ENCODE data around the gene STAC.

Gene STAC

GRCh38 chr3:36434687-36435426, 54.6 kb downstream of the STAC start:
- Histone ChIP-seq H3K27ac (no peak overlapping the region), H3K9me3 (no peaks in the 10 kb centered on the region), H3K4me1 (peaks cover 0 to 42% (median 16%) of the 10 kb centered on the region in 4 donors), H3K4me3 (no peak overlapping the region), H3K27me3 (no peaks in the 10 kb centered on the region), H3K36me3 (no peaks in the 10 kb centered on the region)
- intact Hi-C loops (cut with DNase I; ENCODE audit: low total_unique reads) = no loop called here
- no peak for DNase-seq
- no peak for TF ChIP-seq CTCF (IDR thresholded peaks at IDR 0.05)

GRCh38 chr3:36443028-36443686, 62.9 kb downstream of the STAC start:
- no peaks in the 10 kb centered on the region for H3K9me3 ChIP-seq
- H3K36me3 ChIP-seq = peaks cover 0 to 15% (median 12%) of the 10 kb centered on the region in 3 donors
- no peaks in the 10 kb centered on the region for H3K4me1 ChIP-seq
- DNase-seq = no peak
- H3K27ac ChIP-seq = no peak overlapping the region
- H3K4me3 ChIP-seq = no peak overlapping the region
- intact Hi-C loops (cut with DNase I; ENCODE audit: low total_unique reads) = no loop called here
- no peaks in the 10 kb centered on the region for H3K27me3 ChIP-seq
- TF ChIP-seq CTCF (IDR thresholded peaks at IDR 0.05) = no peak

GRCh38 chr3:36444909-36445308, 64.6 kb downstream of the STAC start:
- Histone ChIP-seq H3K9me3 (no peaks in the 10 kb centered on the region), H3K4me1 (peaks cover 0 to 11% (median 3%) of the 10 kb centered on the region in 4 donors), H3K27me3 (no peaks in the 10 kb centered on the region), H3K36me3 (peaks cover 0 to 15% (median 12%) of the 10 kb centered on the region in 3 donors), H3K27ac (no peak overlapping the region), H3K4me3 (no peak overlapping the region)
- TF ChIP-seq CTCF (IDR thresholded peaks at IDR 0.05) = no peak
- no peak for DNase-seq
- intact Hi-C loops (cut with DNase I; ENCODE audit: low total_unique reads) = no loop called here

- Histone ChIP-seq H3K27me3 (no peaks in the 10 kb centered on the region), H3K4me3 (no peak overlapping the region), H3K9me3 (no peaks in the 10 kb centered on the region), H3K36me3 (peaks cover 0 to 15% (median 12%) of the 10 kb centered on the region in 3 donors), H3K4me1 (peaks cover 0 to 17% (median 3%) of the 10 kb centered on the region in 4 donors), H3K27ac (no peak overlapping the region)
- no peak for TF ChIP-seq CTCF (IDR thresholded peaks at IDR 0.05)
- DNase-seq = no peak
- intact Hi-C loops (cut with DNase I; ENCODE audit: low total_unique reads) = no loop called here
Observed at GRCh38 chr3:36446276-36446675, 66.0 kb downstream of the STAC start.

- intact Hi-C loops (cut with DNase I; ENCODE audit: low total_unique reads) = no loop called here
- Histone ChIP-seq H3K27me3 (no peaks in the 10 kb centered on the region), H3K4me3 (no peak overlapping the region), H3K36me3 (peaks cover 0 to 15% (median 12%) of the 10 kb centered on the region in 3 donors), H3K27ac (no peak overlapping the region), H3K4me1 (peaks cover 0 to 17% (median 3%) of the 10 kb centered on the region in 4 donors), H3K9me3 (no peaks in the 10 kb centered on the region)
- no peak for DNase-seq
- no peak for TF ChIP-seq CTCF (IDR thresholded peaks at IDR 0.05)
Observed at GRCh38 chr3:36447061-36447460, 66.8 kb downstream of the STAC start.
